ENCODE data around the gene PRRG4. TPM values are rescaled to one million over a fixed set of nuclear protein-coding genes. Genes with fewer than 3 reads are reported as not detected.
A peak's percentile ranks its signal among the peaks of the same experiment; 100 is the strongest.

The PRRG4 gene
- total RNA-seq, 1 donor from 2014 or later = 4.7 TPM

- H3K36me3 Mint-ChIP-seq = no peaks in the 10 kb centered on the region
- TF ChIP-seq CTCF (IDR thresholded peaks at IDR 0.05; ENCODE audit: unreplicated experiment) = no peak
- H3K27me3 Mint-ChIP-seq (ENCODE audit: low read depth) = no peaks in the 10 kb centered on the region
- H3K9me3 Mint-ChIP-seq = no peaks in the 10 kb centered on the region
- peak overlapping the region; percentile 94 for H3K27ac Mint-ChIP-seq
- no peak for DNase-seq (ENCODE audit: low spot score in 2 of 2, unreplicated experiment in 2 of 2)
- peak overlapping the region; percentile 86 for H3K4me3 Mint-ChIP-seq
- peaks cover 32% of the 10 kb centered on the region for H3K4me1 Mint-ChIP-seq
Measured at GRCh38 chr11:32891657-32892354, 62.1 kb downstream of the PRRG4 start.

- peak; percentile 55 to 71 for DNase-seq (ENCODE audit: low spot score in 2 of 2, unreplicated experiment in 2 of 2)
- Mint-ChIP-seq H3K27me3 (ENCODE audit: low read depth) (no peaks in the 10 kb centered on the region), H3K27ac (peak within 1 kb of the TSS; percentile 98), H3K4me1 (peaks cover 35% of the 10 kb centered on the region), H3K9me3 (no peaks in the 10 kb centered on the region), H3K36me3 (no peaks in the 10 kb centered on the region), H3K4me3 (peak within 1 kb of the TSS; percentile 97)
- no peak for TF ChIP-seq CTCF (IDR thresholded peaks at IDR 0.05; ENCODE audit: unreplicated experiment)
Measured at GRCh38 chr11:32892355-32893092, 62.8 kb downstream of the PRRG4 start, which contains the start of gene QSER1. Gene QSER1, plus strand, starts transcription at chr11:32892811. Its CDS starts 315 bp downstream, at chr11:32893126.

GRCh38 chr11:32893093-32893342 is 63.3 kb downstream of the PRRG4 start:
- H3K9me3 Mint-ChIP-seq = no peaks in the 10 kb centered on the region
- no peak for TF ChIP-seq CTCF (IDR thresholded peaks at IDR 0.05; ENCODE audit: unreplicated experiment)
- no peaks in the 10 kb centered on the region for H3K36me3 Mint-ChIP-seq
- peak overlapping the region; percentile 97 for H3K4me3 Mint-ChIP-seq
- no peak overlapping the region for H3K27ac Mint-ChIP-seq
- DNase-seq (ENCODE audit: low spot score in 2 of 2, unreplicated experiment in 2 of 2) = peak; percentile 56 to 79
- no peaks in the 10 kb centered on the region for H3K27me3 Mint-ChIP-seq (ENCODE audit: low read depth)
- peaks cover 39% of the 10 kb centered on the region for H3K4me1 Mint-ChIP-seq

- Mint-ChIP-seq H3K27me3 (ENCODE audit: low read depth) (no peaks in the 10 kb centered on the region), H3K4me1 (peaks cover 39% of the 10 kb centered on the region), H3K27ac (peak overlapping the region; percentile 98), H3K9me3 (no peaks in the 10 kb centered on the region), H3K4me3 (peak overlapping the region; percentile 97), H3K36me3 (no peaks in the 10 kb centered on the region)
- no peak for DNase-seq (ENCODE audit: low spot score in 2 of 2, unreplicated experiment in 2 of 2)
- peak; percentile 29 for TF ChIP-seq CTCF (IDR thresholded peaks at IDR 0.05; ENCODE audit: unreplicated experiment)
Measured at GRCh38 chr11:32893343-32894148, 63.8 kb downstream of the PRRG4 start.

- H3K9me3 Mint-ChIP-seq = no peaks in the 10 kb centered on the region
- no peaks in the 10 kb centered on the region for H3K36me3 Mint-ChIP-seq
- no peak for TF ChIP-seq CTCF (IDR thresholded peaks at IDR 0.05; ENCODE audit: unreplicated experiment)
- peaks cover 39% of the 10 kb centered on the region for H3K4me1 Mint-ChIP-seq
- no peak for DNase-seq (ENCODE audit: low spot score in 2 of 2, unreplicated experiment in 2 of 2)
- peak overlapping the region; percentile 97 for H3K4me3 Mint-ChIP-seq
- no peaks in the 10 kb centered on the region for H3K27me3 Mint-ChIP-seq (ENCODE audit: low read depth)
- H3K27ac Mint-ChIP-seq = peak overlapping the region; percentile 98
Measured at GRCh38 chr11:32894149-32894827, 64.6 kb downstream of the PRRG4 start.
